GM21529 (cell line): ENCODE results near the gene NOL7.
A peak's percentile ranks its signal among the peaks of the same experiment; 100 is the strongest.

Source experiments
- ATAC-seq: cut with Tn5 transposase; IDR thresholded peaks from one replicate; pipeline ENCODE4 v1.9.1; 2021; ENCODE audit not compliant: unreplicated experiment

The NOL7 gene

GRCh38 chr6:13593720-13594119 is 21.4 kb upstream of the NOL7 start:
- no peak for ATAC-seq

- ATAC-seq = no peak
Measured at GRCh38 chr6:13597073-13597472, 18.1 kb upstream of the NOL7 start.

GRCh38 chr6:13600036-13600435 is 15.1 kb upstream of the NOL7 start:
- ATAC-seq = no peak

GRCh38 chr6:13604135-13604534 is 11.0 kb upstream of the NOL7 start:
- no peak for ATAC-seq

GRCh38 chr6:13604546-13605416 is 10.4 kb upstream of the NOL7 start:
- no peak for ATAC-seq

- no peak for ATAC-seq
Measured at GRCh38 chr6:13605634-13606033, 9.5 kb upstream of the NOL7 start.

- no peak for ATAC-seq
Measured at GRCh38 chr6:13611715-13612114, 3.4 kb upstream of the NOL7 start.

- ATAC-seq = no peak
Measured at GRCh38 chr6:13613029-13613594, 2.0 kb upstream of the NOL7 start.

- peak; percentile 26 for ATAC-seq
Measured at GRCh38 chr6:13614126-13614925, 809 bp upstream of the NOL7 start.

- peak; percentile 21 for ATAC-seq
Measured at GRCh38 chr6:13615792-13616120, 621 bp downstream of the NOL7 start.

- ATAC-seq = no peak
Measured at GRCh38 chr6:13617066-13617465, 1.9 kb downstream of the NOL7 start.

GRCh38 chr6:13624871-13625288 is 9.7 kb downstream of the NOL7 start:
- no peak for ATAC-seq

GRCh38 chr6:13629459-13630116 is 14.5 kb downstream of the NOL7 start:
- ATAC-seq = no peak

GRCh38 chr6:13630499-13630898 is 15.4 kb downstream of the NOL7 start:
- ATAC-seq = no peak

- ATAC-seq = no peak
Measured at GRCh38 chr6:13633343-13633742, 18.2 kb downstream of the NOL7 start.

GRCh38 chr6:13635948-13636658 is 21.0 kb downstream of the NOL7 start:
- no peak for ATAC-seq

GRCh38 chr6:13638014-13638413 is 22.9 kb downstream of the NOL7 start:
- ATAC-seq = no peak

- no peak for ATAC-seq
Measured at GRCh38 chr6:13638626-13639025, 23.5 kb downstream of the NOL7 start.

GRCh38 chr6:13641315-13641714 is 26.2 kb downstream of the NOL7 start:
- ATAC-seq = no peak

- ATAC-seq = no peak
Measured at GRCh38 chr6:13643125-13643524, 28.0 kb downstream of the NOL7 start.

- ATAC-seq = no peak
Measured at GRCh38 chr6:13648850-13649249, 33.7 kb downstream of the NOL7 start.
